Gastroesophageal sphincter (tissue), 4 donors: ENCODE results near the gene ENAM. TPM values are rescaled to one million over a fixed set of nuclear protein-coding genes. Genes with fewer than 3 reads are reported as not detected.

Experiments
- ATAC-seq: fragments of 150-250 bp; one replicate; pipeline ENCODE4 v1.9.1; 2016; ENCODE audit warnings: mild to moderate bottlenecking, moderate library complexity
- H3K27ac ChIP-seq, 4 donors: fragments of 200-600 bp; sonication (generic) in 3 of 4; 1 replicate in 3 of 4; 2 replicates in 1 of 4; pipeline ENCODE4 v1.5.1; 2016 to 2019
- H3K27me3 ChIP-seq: fragments of 200-600 bp; sonication (generic); one replicate; pipeline ENCODE4 v1.5.1; 2019
- H3K36me3 ChIP-seq, 2 donors: fragments of 200-600 bp; sonication (generic); one replicate each; pipeline ENCODE4 v1.5.1; 2019; ENCODE audit warnings: control low read depth in 1 of 2
- H3K4me1 ChIP-seq, 3 donors: fragments of 200-600 bp; sonication (generic); 1 replicate in 2 of 3; 2 replicates in 1 of 3; pipeline ENCODE4 v1.5.1; 2016 to 2019; ENCODE audit warnings: control low read depth in 2 of 3
- H3K4me3 ChIP-seq, 2 donors: fragments of 200-600 bp; sonication (generic); one replicate each; pipeline ENCODE4 v1.5.1; 2019; ENCODE audit warnings: mild to moderate bottlenecking in 1 of 2, moderate library complexity in 1 of 2
- H3K9me3 ChIP-seq, 3 donors: fragments of 200-600 bp; sonication (generic); one replicate each; pipeline ENCODE4 v1.5.1; 2017 to 2019; ENCODE audit warnings: control low read depth in 2 of 3
- CTCF ChIP-seq, 4 experiments: fragments of 200-600 bp in 2 of 4; fragments of 450-650 bp in 2 of 4; sonication (generic) in 1 of 4; IDR thresholded peaks; one replicate each; pipeline ENCODE4 v1.5.1; 2017 to 2019; ENCODE audit warnings: antibody characterized with exemption in 4 of 4, mild to moderate bottlenecking in 2 of 4, moderate library complexity in 2 of 4
- EP300 ChIP-seq: sonication (generic); formaldehyde crosslinking; IDR thresholded peaks from one replicate; pipeline ENCODE4 v1.6.1; 2017; ENCODE audit warnings: antibody characterized with exemption, mild to moderate bottlenecking
- POLR2A ChIP-seq, 2 donors: fragments of 450-650 bp; IDR thresholded peaks; one replicate each; pipeline ENCODE4 v1.6.1; 2017; ENCODE audit warnings: antibody characterized with exemption in 2 of 2, mild to moderate bottlenecking in 2 of 2, moderate library complexity in 1 of 2
- POLR2AphosphoS5 ChIP-seq: sonication (generic); formaldehyde crosslinking; IDR thresholded peaks from one replicate; pipeline ENCODE4 v1.6.1; 2017; ENCODE audit warnings: antibody characterized with exemption
- WGBS, 2 donors: methylation state at CpG; one replicate each; pipeline ENCODE4 v1.1.5; 2018; ENCODE audit warnings: low coverage in 1 of 2; 5-methylcytosine and 5-hydroxymethylcytosine counted together
- total RNA-seq, 4 donors: library from RNA; depleted of rRNA; stranded (reverse); fragments of >200 nt; gene quantifications; one replicate each; pipeline ENCODE4 v1.1.0, GENCODE V29; 2016

Gene ENAM
- total RNA-seq, 4 donors from 2014 or later: 0.16 to 0.54 TPM; not detected in 2

GRCh38 chr4:70614184-70614555, 14.4 kb upstream of the ENAM start:
- H3K27ac ChIP-seq: no peak overlapping the region
- H3K36me3 ChIP-seq: no peaks in the 10 kb centered on the region
- no peak for ATAC-seq
- no peak for TF ChIP-seq POLR2A (IDR thresholded peaks at IDR 0.05)
- no peak for TF ChIP-seq EP300
- no peak for TF ChIP-seq POLR2AphosphoS5
- TF ChIP-seq CTCF (IDR thresholded peaks at IDR 0.05): no peak
- peaks cover 0 to 14% (median 0%) of the 10 kb centered on the region in 3 donors for H3K4me1 ChIP-seq
- no peaks in the 10 kb centered on the region for H3K9me3 ChIP-seq
- WGBS, 2 donors: 60 to 92% methylated on average over 2 to 3 of the region's 3 CpGs
- peaks cover 16% of the 10 kb centered on the region for H3K27me3 ChIP-seq
- H3K4me3 ChIP-seq: peak overlapping the region in 1 of 2 donors; percentile 6

DNA sequence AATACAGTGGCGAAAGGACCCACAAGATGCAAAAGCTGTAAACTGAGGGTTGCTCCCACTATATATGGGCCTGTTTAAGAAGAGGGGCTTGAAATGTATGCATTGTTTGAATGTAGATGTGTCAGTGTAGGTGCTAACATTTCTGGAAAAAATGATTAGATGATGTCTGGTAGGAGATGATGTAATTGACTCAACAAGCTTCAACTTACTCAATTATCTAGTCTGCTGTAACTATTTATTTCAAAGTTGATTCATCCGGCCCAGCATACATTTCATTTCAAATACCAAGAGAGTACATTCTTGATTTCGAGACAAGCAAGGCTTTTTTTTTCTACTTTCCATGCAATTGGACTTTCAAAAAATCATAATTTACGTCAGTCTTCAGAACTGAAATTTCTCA, 9.3 kb upstream of the ENAM start:
- no peak for TF ChIP-seq POLR2A (IDR thresholded peaks at IDR 0.05)
- no peak for TF ChIP-seq POLR2AphosphoS5
- TF ChIP-seq CTCF (IDR thresholded peaks at IDR 0.05): no peak
- TF ChIP-seq EP300: no peak
- no peaks in the 10 kb centered on the region for H3K9me3 ChIP-seq
- no peak overlapping the region for H3K4me3 ChIP-seq
- 75 to 88% methylated on average over 2 to 4 of the region's 4 CpGs for WGBS, 2 donors
- no peaks in the 10 kb centered on the region for H3K27me3 ChIP-seq
- H3K36me3 ChIP-seq: no peaks in the 10 kb centered on the region
- no peak for ATAC-seq
- no peaks in the 10 kb centered on the region for H3K4me1 ChIP-seq
- no peak overlapping the region for H3K27ac ChIP-seq

DNA sequence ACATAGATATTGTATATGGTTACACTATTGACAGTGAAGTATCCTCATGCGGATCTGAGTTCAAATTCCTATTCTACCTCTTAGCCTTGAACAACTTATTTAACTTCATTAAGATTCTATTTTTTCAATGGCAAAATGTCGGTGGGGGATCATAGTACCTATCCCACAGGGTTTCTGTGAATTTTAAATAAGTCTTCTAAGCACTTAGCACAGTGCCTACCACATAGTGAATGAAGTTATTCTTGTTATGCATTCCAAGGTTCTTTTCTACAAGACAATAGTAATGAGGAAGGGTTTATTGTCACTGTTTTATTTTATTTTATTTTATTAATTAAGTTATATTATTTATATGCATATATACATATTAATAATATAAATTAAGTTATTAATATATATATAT, 8.8 kb upstream of the ENAM start:
- ATAC-seq: no peak
- no peaks in the 10 kb centered on the region for H3K9me3 ChIP-seq
- no peaks in the 10 kb centered on the region for H3K27me3 ChIP-seq
- H3K36me3 ChIP-seq: no peaks in the 10 kb centered on the region
- no peak overlapping the region for H3K27ac ChIP-seq
- WGBS, 2 donors: 95 to 96% methylated on average over 2 of the region's 2 CpGs
- no peaks in the 10 kb centered on the region for H3K4me1 ChIP-seq
- TF ChIP-seq EP300: no peak
- TF ChIP-seq CTCF (IDR thresholded peaks at IDR 0.05): no peak
- TF ChIP-seq POLR2AphosphoS5: no peak
- no peak for TF ChIP-seq POLR2A (IDR thresholded peaks at IDR 0.05)
- H3K4me3 ChIP-seq: no peak overlapping the region

DNA sequence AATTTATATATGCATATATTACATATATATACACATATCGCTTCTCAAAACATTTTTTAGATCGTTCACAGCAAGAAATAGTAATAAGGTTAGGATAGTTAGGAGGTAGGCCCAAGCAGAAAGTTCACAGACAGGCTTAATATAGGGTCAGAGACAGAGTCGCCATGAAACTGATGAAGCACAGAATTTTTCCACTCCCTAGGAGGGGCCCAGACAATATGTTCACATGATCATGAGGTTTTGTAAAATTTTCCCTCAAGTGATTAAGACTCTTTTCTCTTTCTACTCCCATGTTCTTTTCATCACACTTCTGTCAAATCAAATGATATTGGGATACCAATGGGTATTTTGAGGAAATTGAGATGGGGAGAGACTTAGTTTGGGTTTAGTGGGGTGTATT, 5.2 kb upstream of the ENAM start:
- no peaks in the 10 kb centered on the region for H3K9me3 ChIP-seq
- no peaks in the 10 kb centered on the region for H3K27me3 ChIP-seq
- no peak for TF ChIP-seq EP300
- TF ChIP-seq CTCF (IDR thresholded peaks at IDR 0.05): no peak
- no peak for TF ChIP-seq POLR2A (IDR thresholded peaks at IDR 0.05)
- TF ChIP-seq POLR2AphosphoS5: no peak
- H3K4me3 ChIP-seq: no peak overlapping the region
- no peaks in the 10 kb centered on the region for H3K36me3 ChIP-seq
- WGBS, 2 donors: 90 to 100% methylated on average over 3 of the region's 3 CpGs
- ATAC-seq: no peak
- no peaks in the 10 kb centered on the region for H3K4me1 ChIP-seq
- no peak overlapping the region for H3K27ac ChIP-seq

DNA sequence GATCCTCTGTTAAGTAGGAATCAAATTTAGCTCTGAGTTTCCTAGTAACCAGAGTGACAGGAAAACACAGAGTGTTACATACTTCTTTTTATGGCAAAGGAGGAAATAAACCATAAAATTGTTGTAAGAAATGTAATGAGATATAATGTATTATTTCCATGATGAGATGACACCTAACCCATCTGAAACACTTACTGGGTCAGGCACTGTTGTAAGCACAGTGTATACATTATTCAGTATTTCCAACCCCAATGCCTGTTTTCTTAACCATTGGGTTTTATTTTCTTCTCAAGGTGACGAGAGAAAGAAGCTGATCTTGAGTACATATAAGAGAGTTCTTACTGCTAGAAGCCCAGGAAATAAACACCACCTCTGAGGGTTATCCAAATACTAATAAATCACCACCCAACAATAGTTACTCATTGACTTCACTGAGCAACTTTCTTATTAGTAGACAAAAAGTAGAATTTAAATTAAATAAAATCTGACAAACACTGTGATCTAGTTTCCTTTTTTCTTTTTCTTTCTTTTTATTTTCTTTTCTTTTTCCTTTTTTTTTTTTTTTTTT, 4.2 kb upstream of the ENAM start:
- no peak overlapping the region for H3K27ac ChIP-seq
- H3K4me1 ChIP-seq: no peaks in the 10 kb centered on the region
- H3K27me3 ChIP-seq: no peaks in the 10 kb centered on the region
- TF ChIP-seq POLR2AphosphoS5: no peak
- TF ChIP-seq POLR2A (IDR thresholded peaks at IDR 0.05): no peak
- TF ChIP-seq CTCF (IDR thresholded peaks at IDR 0.05): no peak
- TF ChIP-seq EP300: no peak
- WGBS, 2 donors: 17 to 47% methylated on average over 1 of the region's 1 CpG
- no peaks in the 10 kb centered on the region for H3K36me3 ChIP-seq
- no peaks in the 10 kb centered on the region for H3K9me3 ChIP-seq
- H3K4me3 ChIP-seq: no peak overlapping the region
- ATAC-seq: no peak
